B cell (primary cell): ENCODE results near the gene MBD6. TPM values are rescaled to one million over a fixed set of nuclear protein-coding genes. Genes with fewer than 3 reads are reported as not detected.

ENCODE experiments used
- ATAC-seq: fragments of 200-7000 bp; cut with Tn5 transposase; one replicate; pipeline ENCODE4 v1.10.0; 2021; ENCODE audit warnings: low read depth, mild to moderate bottlenecking, moderate number of reproducible peaks, moderate library complexity
- CTCF ChIA-PET: fragments of 350-600 bp; sonication (Branson Sonifier 250); formaldehyde crosslinking; loops from one replicate; lab custom pipeline; 2021; ENCODE audit warnings: antibody characterized with exemption, inconsistent platforms; lab: Charles Lee
- POLR2A ChIA-PET: fragments of 350-600 bp; sonication (Branson Sonifier 250); formaldehyde crosslinking; loops from one replicate; lab custom pipeline; 2021; ENCODE audit warnings: antibody characterized with exemption; lab: Charles Lee
- DNase-seq: peaks from one replicate; pipeline ENCODE4 v3.0.0; 2013
- H2AFZ ChIP-seq: 2 replicates; pipeline ENCODE4 v1.6.1; 2012; ENCODE audit warnings: mild to moderate bottlenecking, low read depth, low read length; ENCODE audit not compliant: insufficient read depth, poor library complexity, severe bottlenecking
- H3K27ac ChIP-seq, 2 donors: 1 replicate in 1 of 2; 2 replicates in 1 of 2; pipeline ENCODE4 v1.5.1; 2012 to 2013; ENCODE audit warnings: low read length in 2 of 2, mild to moderate bottlenecking in 2 of 2, moderate library complexity in 1 of 2
- H3K27me3 ChIP-seq, 4 experiments: fragments of 200-600 bp in 1 of 4; sonication (generic) in 1 of 4; replicated peaks in 1 of 4; 1 replicate in 2 of 4; 2 replicates in 2 of 4; pipeline versions ENCODE4 v1.6.1 to v1.7.0; 2013 to 2016; ENCODE audit warnings: low read length in 3 of 4, mild to moderate bottlenecking in 2 of 4, mixed read lengths in 1 of 4, moderate library complexity in 1 of 4; ENCODE audit not compliant: insufficient read depth in 4 of 4, control insufficient read depth in 3 of 4; ENCODE audit errors: control extremely low read depth in 1 of 4
- H3K36me3 ChIP-seq, 2 experiments: replicated peaks in 1 of 2; 1 replicate in 1 of 2; 2 replicates in 1 of 2; pipeline versions ENCODE4 v1.6.1 to v1.7.1; 2013; ENCODE audit warnings: low read length in 1 of 2; ENCODE audit not compliant: insufficient read depth in 2 of 2, control insufficient read depth in 1 of 2; ENCODE audit errors: control extremely low read depth in 1 of 2, extremely low read depth in 1 of 2
- H3K4me1 ChIP-seq, 2 donors: fragments of 200-600 bp in 1 of 2; sonication (generic) in 1 of 2; 1 replicate in 1 of 2; 2 replicates in 1 of 2; pipeline versions ENCODE4 v1.5.1 to v1.6.1; 2013 to 2017; ENCODE audit warnings: low read length in 2 of 2; ENCODE audit not compliant: control insufficient read depth in 2 of 2, insufficient read depth in 2 of 2
- H3K4me2 ChIP-seq: replicated peaks from 2 replicates; pipeline ENCODE3; 2012; ENCODE audit warnings: mild to moderate bottlenecking, low read depth, low read length; ENCODE audit not compliant: poor library complexity, severe bottlenecking
- H3K4me3 ChIP-seq, 5 experiments: fragments of 200-600 bp in 1 of 5; sonication (generic) in 1 of 5; 1 replicate in 3 of 5; 2 replicates in 2 of 5; pipeline versions ENCODE4 v1.5.1 to v1.7.0; 2011 to 2016; ENCODE audit warnings: low read length in 4 of 5, mild to moderate bottlenecking in 4 of 5, low read depth in 2 of 5, control low read depth in 1 of 5, moderate library complexity in 1 of 5; ENCODE audit not compliant: insufficient read depth in 1 of 5; ENCODE audit errors: control extremely low read depth in 1 of 5, extremely low read depth in 1 of 5
- H3K79me2 ChIP-seq: fragments of 200-600 bp; sonication (generic); one replicate; pipeline ENCODE4 v1.6.0; 2016; ENCODE audit warnings: low read length; ENCODE audit not compliant: control insufficient read depth, insufficient read depth
- H3K9ac ChIP-seq: fragments of 200-600 bp; sonication (generic); 2 replicates; pipeline ENCODE4 v1.6.1; 2017; ENCODE audit warnings: mild to moderate bottlenecking, low read length, moderate library complexity
- H3K9me3 ChIP-seq, 3 donors: one replicate each; pipeline versions ENCODE4 v1.6.1 to v1.7.1; 2013; ENCODE audit warnings: low read length in 2 of 3; ENCODE audit not compliant: control insufficient read depth in 2 of 3, insufficient read depth in 1 of 3; ENCODE audit errors: control extremely low read depth in 1 of 3
- H4K20me1 ChIP-seq: 2 replicates; pipeline ENCODE4 v1.6.0; 2012; ENCODE audit warnings: mild to moderate bottlenecking, low read length; ENCODE audit not compliant: insufficient read depth, control insufficient read depth, poor library complexity, severe bottlenecking
- H3K27ac Mint-ChIP-seq: one replicate; pipeline ENCODE4 v1.8.0; 2021; ENCODE audit warnings: mixed read lengths
- H3K27me3 Mint-ChIP-seq: one replicate; pipeline ENCODE4 v1.8.0; 2021; ENCODE audit warnings: mixed read lengths
- H3K4me1 Mint-ChIP-seq: one replicate; pipeline ENCODE4 v1.8.0; 2021; ENCODE audit warnings: mixed read lengths
- H3K4me3 Mint-ChIP-seq: one replicate; pipeline ENCODE4 v1.8.0; 2021; ENCODE audit warnings: mixed read lengths
- H3K9me3 Mint-ChIP-seq: one replicate; pipeline ENCODE4 v1.8.0; 2022; ENCODE audit warnings: mixed read lengths; ENCODE audit not compliant: insufficient read depth
- CTCF ChIP-seq: fragments of 200-600 bp; IDR thresholded peaks from one replicate; pipeline ENCODE4 v1.8.0; 2022; ENCODE audit warnings: antibody characterized with exemption, mild to moderate bottlenecking
- EZH2 ChIP-seq: IDR thresholded peaks from 2 replicates; pipeline ENCODE4 v1.6.1; 2012; ENCODE audit warnings: borderline replicate concordance, low read depth, mild to moderate bottlenecking, moderate library complexity, low read length; ENCODE audit not compliant: insufficient read depth, poor library complexity, severe bottlenecking
- WGBS: methylation state at CpG from one replicate; pipeline ENCODE4 v1.1.5; 2013; ENCODE audit warnings: missing lambda C conversion rate; ENCODE audit not compliant: insufficient coverage; 5-methylcytosine and 5-hydroxymethylcytosine counted together
- intact Hi-C: fragments of 100-400 bp; cut with micrococcal nuclease; formaldehyde crosslinking; loops from one replicate; pipeline ENCODE4 v1.10.0; 2022
- polyA plus RNA-seq: library from polyadenylated mRNA; depleted of rRNA; stranded (reverse); fragments of >200 nt; gene quantifications from 2 replicates; pipeline ENCODE4 v1.2.3, GENCODE V29; 2012
- total RNA-seq, 2 donors: library from RNA; stranded (reverse); fragments of 120-200 nt in 1 of 2; gene quantifications; 1 replicate in 1 of 2; 2 replicates in 1 of 2; pipeline versions ENCODE4 v1.2.3 to v1.2.4, GENCODE V29; 2013 to 2022

Gene MBD6
- total and polyA plus RNA-seq, 2 donors (not counting 1 experiment from before 2014, with no cell fraction given): 39.4 to 121 TPM

GRCh38 chr12:57534250-57534649 is 11.6 kb downstream of the MBD6 start:
- Histone ChIP-seq H3K9me3 (no peaks in the 10 kb centered on the region), H3K4me3 (no peak overlapping the region), H3K79me2 (no peaks in the 10 kb centered on the region), H3K27ac (no peak overlapping the region), H4K20me1 (no peaks in the 10 kb centered on the region), H2AFZ (no peak overlapping the region), H3K9ac (no peak overlapping the region), H3K36me3 (peaks cover 17 to 83% of the 10 kb centered on the region in 2 experiments), H3K27me3 (no peaks in the 10 kb centered on the region), H3K4me1 (no peaks in the 10 kb centered on the region), H3K4me2 (no peak overlapping the region)
- intact Hi-C loops: no loop called here
- H3K27me3 Mint-ChIP-seq: no peaks in the 10 kb centered on the region
- TF ChIP-seq EZH2 (no peak), CTCF (no peak)
- CTCF ChIA-PET: no interaction called here
- no peak for DNase-seq
- WGBS: 97% methylated on average over 3 of the region's 5 CpGs
- H3K27ac Mint-ChIP-seq: no peak overlapping the region
- H3K4me3 Mint-ChIP-seq: no peak overlapping the region
- H3K9me3 Mint-ChIP-seq: no peaks in the 10 kb centered on the region
- H3K4me1 Mint-ChIP-seq: no peaks in the 10 kb centered on the region
- ATAC-seq: no peak
- POLR2A ChIA-PET: no interaction called here

GRCh38 chr12:57534991-57535543 is 12.4 kb downstream of the MBD6 start:
- intact Hi-C loops: no loop called here
- H3K36me3 ChIP-seq: peaks cover 12 to 77% of the 10 kb centered on the region in 2 experiments
- TF ChIP-seq CTCF: no peak
- TF ChIP-seq EZH2: no peak
- no peak overlapping the region for H3K4me2 ChIP-seq
- POLR2A ChIA-PET: no interaction called here
- no peak overlapping the region for H3K9ac ChIP-seq
- no peak for DNase-seq
- H3K9me3 ChIP-seq: no peaks in the 10 kb centered on the region
- H2AFZ ChIP-seq: no peak overlapping the region
- H3K27ac ChIP-seq: no peak overlapping the region
- Mint-ChIP-seq H3K4me3 (no peak overlapping the region), H3K4me1 (no peaks in the 10 kb centered on the region), H3K27ac (no peak overlapping the region), H3K27me3 (no peaks in the 10 kb centered on the region), H3K9me3 (no peaks in the 10 kb centered on the region)
- no peaks in the 10 kb centered on the region for H3K27me3 ChIP-seq
- no peak overlapping the region for H3K4me3 ChIP-seq
- H3K79me2 ChIP-seq: no peaks in the 10 kb centered on the region
- H3K4me1 ChIP-seq: no peaks in the 10 kb centered on the region
- WGBS: 100% methylated on average over 2 of the region's 3 CpGs
- no peak for ATAC-seq
- CTCF ChIA-PET: no interaction called here
- H4K20me1 ChIP-seq: no peaks in the 10 kb centered on the region
